HG02885 (cell line): ENCODE data around the gene FBXL17.
"Not testable (repeated sequence)": the region's sequence is repeated elsewhere in the genome, so short reads cannot be mapped to it uniquely, and the experiment has no call there.

Experiments
- ATAC-seq: cut with Tn5 transposase; IDR thresholded peaks from one replicate; pipeline ENCODE4 v1.9.1; 2021; ENCODE audit warnings: mild to moderate bottlenecking; ENCODE audit not compliant: unreplicated experiment, poor library complexity

The FBXL17 gene

GRCh38 chr5:108381954-108382783 lies at the start of gene FBXL17:
Gene FBXL17 (minus strand): TSS chr5:108382098.
- ATAC-seq: peak; percentile 74

- no peak for ATAC-seq
Measured at GRCh38 chr5:108430931-108431608, 49.2 kb upstream of the FBXL17 start.

GRCh38 chr5:108421713-108422112 lies 39.8 kb upstream of the FBXL17 start:
- no peak for ATAC-seq

GRCh38 chr5:108420755-108421154 lies 38.9 kb upstream of the FBXL17 start:
- ATAC-seq: no peak

GRCh38 chr5:108420158-108420557 lies 38.3 kb upstream of the FBXL17 start:
- ATAC-seq: no peak

GRCh38 chr5:108418197-108418596 lies 36.3 kb upstream of the FBXL17 start:
- ATAC-seq: no peak

GRCh38 chr5:108417166-108417670 lies 35.3 kb upstream of the FBXL17 start:
- no peak for ATAC-seq

- ATAC-seq: no peak
Measured at GRCh38 chr5:108415726-108416125, 33.8 kb upstream of the FBXL17 start.

GRCh38 chr5:108409786-108410185 lies 27.9 kb upstream of the FBXL17 start:
- ATAC-seq: no peak

GRCh38 chr5:108405201-108405600 lies 23.3 kb upstream of the FBXL17 start:
- ATAC-seq: not testable (repeated sequence)

- ATAC-seq: no peak
Measured at GRCh38 chr5:108398964-108399363, 17.1 kb upstream of the FBXL17 start.

GRCh38 chr5:108396837-108397236 lies 14.9 kb upstream of the FBXL17 start:
- not testable (repeated sequence) for ATAC-seq

- no peak for ATAC-seq
Measured at GRCh38 chr5:108387758-108388157, 5.9 kb upstream of the FBXL17 start.

- no peak for ATAC-seq
Measured at GRCh38 chr5:108386345-108387061, 4.6 kb upstream of the FBXL17 start.

- ATAC-seq: no peak
Measured at GRCh38 chr5:108384741-108385140, 2.8 kb upstream of the FBXL17 start.

- ATAC-seq: no peak
Measured at GRCh38 chr5:108382784-108383330, 959 bp upstream of the FBXL17 start.

- ATAC-seq: peak; percentile 56
Measured at GRCh38 chr5:108381350-108381953, 446 bp downstream of the FBXL17 start.

GRCh38 chr5:108380531-108381349 lies 1.2 kb downstream of the FBXL17 start:
- ATAC-seq: peak; percentile 29
